ENCODE results near the gene ERVH48-1.

GRCh38 chr21:42868196-42868595, 57.2 kb downstream of the ERVH48-1 start:
- TF ChIP-seq EZH2phosphoT487 (IDR thresholded peaks at IDR 0.05; ENCODE audit: low read length) (no peak), CTCF (IDR thresholded peaks at IDR 0.05; ENCODE audit: low read length) (no peak)

Measured in MM.1S (cell line).